ENCODE results near the gene CD4. TPM values are rescaled to one million over a fixed set of nuclear protein-coding genes. Genes with fewer than 3 reads are reported as not detected.

Gene CD4
- total RNA-seq, 4 donors from 2014 or later = 7.5 to 12.6 (median 8.9) TPM

- H3K4me3 ChIP-seq = no peak overlapping the region
- WGBS, 2 donors = 83 to 86% methylated on average over 12 of the region's 12 CpGs
- no peaks in the 10 kb centered on the region for H3K9me3 ChIP-seq
- H3K27ac ChIP-seq = no peak overlapping the region
- peaks cover 0 to 29% (median 6%) of the 10 kb centered on the region in 4 donors for H3K4me1 ChIP-seq
- no peaks in the 10 kb centered on the region for H3K27me3 ChIP-seq
- no peak for DNase-seq (ENCODE audit: low spot score in 2 of 2)
- H3K36me3 ChIP-seq = peaks cover 0 to 54% (median 0%) of the 10 kb centered on the region in 3 donors
- TF ChIP-seq POLR2A (IDR thresholded peaks at IDR 0.05) = no peak
- no peak for TF ChIP-seq EP300 (IDR thresholded peaks at IDR 0.05)
- TF ChIP-seq CTCF (IDR thresholded peaks at IDR 0.05) = no peak
These were observed 42.2 kb downstream of the CD4 start for GRCh38 chr12:6831450-6831995.

- peaks cover 0 to 24% (median 3%) of the 10 kb centered on the region in 4 donors for H3K4me1 ChIP-seq
- H3K36me3 ChIP-seq = peaks cover 0 to 60% (median 0%) of the 10 kb centered on the region in 3 donors
- no peak overlapping the region for H3K27ac ChIP-seq
- H3K4me3 ChIP-seq = no peak overlapping the region
- no peaks in the 10 kb centered on the region for H3K9me3 ChIP-seq
- no peaks in the 10 kb centered on the region for H3K27me3 ChIP-seq
- no peak for DNase-seq (ENCODE audit: low spot score in 2 of 2)
- WGBS, 2 donors = 89 to 92% methylated on average over 4 of the region's 4 CpGs
- TF ChIP-seq POLR2A (IDR thresholded peaks at IDR 0.05) (no peak), CTCF (IDR thresholded peaks at IDR 0.05) (no peak), EP300 (IDR thresholded peaks at IDR 0.05) (no peak)
These were observed 42.8 kb downstream of the CD4 start for GRCh38 chr12:6832125-6832524.

GRCh38 chr12:6833189-6833890, 44.0 kb downstream of the CD4 start:
- Histone ChIP-seq H3K36me3 (peaks cover 0 to 72% (median 0%) of the 10 kb centered on the region in 3 donors), H3K4me3 (no peak overlapping the region), H3K9me3 (no peaks in the 10 kb centered on the region), H3K27ac (no peak overlapping the region), H3K27me3 (no peaks in the 10 kb centered on the region), H3K4me1 (peaks cover 0 to 13% (median 3%) of the 10 kb centered on the region in 4 donors)
- DNase-seq (ENCODE audit: low spot score in 2 of 2) = no peak
- 77% methylated on average over 6 of the region's 6 CpGs for WGBS, 2 donors
- TF ChIP-seq POLR2A (IDR thresholded peaks at IDR 0.05) (no peak), EP300 (IDR thresholded peaks at IDR 0.05) (no peak), CTCF (IDR thresholded peaks at IDR 0.05) (no peak)

GRCh38 chr12:6834254-6834653, 44.9 kb downstream of the CD4 start:
- Histone ChIP-seq H3K36me3 (peaks cover 0 to 81% (median 0%) of the 10 kb centered on the region in 3 donors), H3K27ac (no peak overlapping the region), H3K4me1 (peaks cover 0 to 8% (median 3%) of the 10 kb centered on the region in 4 donors), H3K9me3 (no peaks in the 10 kb centered on the region), H3K27me3 (no peaks in the 10 kb centered on the region), H3K4me3 (no peak overlapping the region)
- TF ChIP-seq CTCF (IDR thresholded peaks at IDR 0.05) (no peak), EP300 (IDR thresholded peaks at IDR 0.05) (no peak), POLR2A (IDR thresholded peaks at IDR 0.05) (no peak)
- 85 to 94% methylated on average over 1 of the region's 1 CpG for WGBS, 2 donors
- DNase-seq (ENCODE audit: low spot score in 2 of 2) = no peak

- 79 to 83% methylated on average over 5 of the region's 5 CpGs for WGBS, 2 donors
- no peak for DNase-seq (ENCODE audit: low spot score in 2 of 2)
- peaks cover 0 to 87% (median 0%) of the 10 kb centered on the region in 3 donors for H3K36me3 ChIP-seq
- H3K27ac ChIP-seq = no peak overlapping the region
- H3K9me3 ChIP-seq = no peaks in the 10 kb centered on the region
- H3K4me3 ChIP-seq = no peak overlapping the region
- TF ChIP-seq CTCF (IDR thresholded peaks at IDR 0.05) (no peak), EP300 (IDR thresholded peaks at IDR 0.05) (no peak), POLR2A (IDR thresholded peaks at IDR 0.05) (no peak)
- no peaks in the 10 kb centered on the region for H3K27me3 ChIP-seq
- H3K4me1 ChIP-seq = peaks cover 0 to 1% (median under 1%) of the 10 kb centered on the region in 4 donors
These were observed 45.5 kb downstream of the CD4 start for GRCh38 chr12:6834873-6835272.
